Measurements from ENCODE around the gene WDR7.

DNA sequence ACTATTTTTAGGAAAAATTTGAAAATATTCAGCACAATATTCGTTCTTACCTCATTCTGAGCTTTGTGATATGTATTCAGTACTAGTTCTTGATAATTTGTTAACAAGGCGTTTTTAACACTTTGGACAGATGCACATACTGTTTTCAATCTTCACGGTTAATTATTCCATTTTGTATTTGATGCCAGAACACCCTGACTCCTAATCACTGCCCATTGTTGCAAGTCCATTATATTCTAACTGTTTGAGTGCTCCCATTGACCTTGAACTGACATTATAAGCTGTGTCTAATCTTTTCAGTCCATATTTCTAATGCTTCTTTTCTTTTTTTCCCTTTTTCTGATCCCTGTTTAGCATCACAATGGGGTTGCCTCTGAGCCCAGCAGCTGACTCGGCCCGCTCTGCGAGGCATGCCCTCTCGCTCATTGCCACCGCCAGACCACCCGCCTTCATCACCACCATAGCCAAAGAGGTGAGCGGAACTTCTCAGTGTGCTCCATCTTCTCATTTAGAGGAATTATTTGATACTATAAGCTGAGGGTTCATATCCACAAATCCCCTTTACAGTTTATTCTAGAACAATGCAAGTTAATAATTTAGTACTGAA lies 284.4 kb downstream of the WDR7 start:
- TF ChIP-seq SUZ12 (IDR thresholded peaks at IDR 0.05) (no peak), BHLHE40 (IDR thresholded peaks at IDR 0.05; ENCODE audit: borderline replicate concordance) (no peak), ZNF384 (IDR thresholded peaks at IDR 0.05) (no peak), FOXM1 (IDR thresholded peaks at IDR 0.05; ENCODE audit: borderline replicate concordance) (no peak), TARDBP (IDR thresholded peaks at IDR 0.05) (no peak), FOXK2 (IDR thresholded peaks at IDR 0.05) (no peak), SP1 (IDR thresholded peaks at IDR 0.05) (no peak), HDGF (IDR thresholded peaks at IDR 0.05; ENCODE audit: borderline replicate concordance) (no peak)
